ENCODE data around the gene CYRIA.

The CYRIA gene

DNA sequence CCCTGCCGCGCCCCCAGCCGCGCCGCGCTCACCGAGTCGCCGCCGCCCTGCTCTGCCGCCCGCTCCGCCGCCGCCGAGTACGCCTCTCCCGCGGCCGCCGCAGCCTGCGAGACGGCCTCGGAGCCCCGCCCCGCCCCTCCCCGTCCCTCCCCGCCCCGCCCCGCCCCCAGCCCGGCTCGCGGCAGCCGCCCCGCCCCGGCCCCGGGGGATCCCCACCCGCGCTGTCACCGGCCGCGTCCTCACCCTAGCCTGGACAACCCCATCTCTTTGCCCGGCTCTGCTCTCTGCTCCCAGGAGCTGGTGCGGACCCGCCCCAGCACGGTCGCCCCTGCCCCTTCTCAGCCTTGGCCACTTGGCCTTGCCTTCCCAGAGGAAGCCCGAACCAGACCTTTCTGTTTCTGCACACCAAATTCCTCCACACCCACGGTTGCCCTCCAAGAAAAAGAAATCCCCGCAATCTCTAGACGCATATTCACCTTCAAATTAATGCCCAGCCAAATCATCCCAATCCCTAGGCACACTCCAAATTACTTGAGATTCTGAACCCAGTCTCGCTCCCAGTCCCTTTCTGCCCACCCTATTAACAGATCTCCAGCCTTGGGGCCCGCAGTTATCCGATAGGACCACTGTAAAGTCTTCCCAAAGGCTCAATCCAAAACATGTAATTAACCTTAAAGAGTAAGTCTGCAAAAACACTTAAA is at the start of gene CYRIA:
Gene CYRIA (minus strand): TSS at position 87 of the 701 bp plus-strand sequence. CDS start 77,715 bp downstream, outside the sequence.
- peak; percentile 91 for DNase-seq

DNA sequence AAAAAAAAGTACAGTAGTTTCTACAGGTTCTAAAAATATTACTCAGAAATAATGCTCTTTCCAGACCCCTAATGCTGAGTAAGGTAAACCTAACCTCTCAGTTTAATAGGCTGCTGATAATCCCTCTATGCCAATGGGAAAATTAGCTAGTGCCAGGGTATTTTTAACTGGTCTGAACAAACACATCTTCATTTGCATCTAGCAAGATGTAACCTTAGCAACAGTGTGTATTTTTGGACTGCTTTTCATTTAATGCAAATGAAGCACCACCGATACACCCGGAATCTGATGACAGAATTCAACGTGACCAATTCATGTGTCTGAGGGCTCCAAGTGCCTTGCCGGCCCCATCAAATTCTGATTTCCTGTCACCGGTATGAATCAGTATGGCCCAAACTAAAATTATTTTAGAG is 47.4 kb upstream of the CYRIA start:
- DNase-seq: no peak

DNA sequence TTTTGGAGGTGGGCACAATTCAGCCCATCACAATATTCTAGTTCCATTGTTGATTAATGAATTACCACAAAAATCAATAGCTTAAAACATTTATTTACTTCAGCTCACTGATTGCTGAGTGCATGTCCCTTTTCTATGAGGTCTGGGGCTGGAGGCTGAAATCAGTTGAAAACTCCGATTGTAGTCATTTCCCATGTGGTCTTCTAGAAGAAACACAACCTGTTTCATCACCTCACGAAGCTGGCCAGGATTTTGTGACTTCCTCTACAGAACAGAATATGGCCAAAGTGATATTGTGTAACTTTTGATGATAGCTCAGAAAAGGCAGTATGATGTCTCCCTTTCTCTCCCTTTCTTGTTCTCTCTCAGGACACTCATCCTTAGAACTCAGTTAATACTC is 44.1 kb upstream of the CYRIA start:
- DNase-seq: peak; percentile 80

DNA sequence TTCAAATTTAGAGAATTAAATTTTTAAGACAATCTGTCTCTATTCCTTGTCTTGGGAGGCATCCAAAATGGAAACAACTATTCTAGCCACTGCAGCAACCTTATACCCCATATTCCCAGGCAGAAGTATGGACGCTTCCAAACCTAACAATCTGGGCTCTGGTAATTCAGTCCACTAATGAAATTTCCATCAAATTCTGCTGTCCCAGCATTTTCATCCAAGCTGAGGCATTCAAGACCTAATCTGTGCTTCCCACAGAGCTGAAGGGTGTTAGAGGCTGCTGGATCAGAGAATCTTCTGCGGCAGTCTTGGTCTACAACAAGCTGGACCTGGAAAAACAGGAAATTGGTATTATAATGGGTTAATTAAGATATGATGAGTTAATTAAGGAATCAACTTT is 42.5 kb upstream of the CYRIA start:
- no peak for DNase-seq

DNA sequence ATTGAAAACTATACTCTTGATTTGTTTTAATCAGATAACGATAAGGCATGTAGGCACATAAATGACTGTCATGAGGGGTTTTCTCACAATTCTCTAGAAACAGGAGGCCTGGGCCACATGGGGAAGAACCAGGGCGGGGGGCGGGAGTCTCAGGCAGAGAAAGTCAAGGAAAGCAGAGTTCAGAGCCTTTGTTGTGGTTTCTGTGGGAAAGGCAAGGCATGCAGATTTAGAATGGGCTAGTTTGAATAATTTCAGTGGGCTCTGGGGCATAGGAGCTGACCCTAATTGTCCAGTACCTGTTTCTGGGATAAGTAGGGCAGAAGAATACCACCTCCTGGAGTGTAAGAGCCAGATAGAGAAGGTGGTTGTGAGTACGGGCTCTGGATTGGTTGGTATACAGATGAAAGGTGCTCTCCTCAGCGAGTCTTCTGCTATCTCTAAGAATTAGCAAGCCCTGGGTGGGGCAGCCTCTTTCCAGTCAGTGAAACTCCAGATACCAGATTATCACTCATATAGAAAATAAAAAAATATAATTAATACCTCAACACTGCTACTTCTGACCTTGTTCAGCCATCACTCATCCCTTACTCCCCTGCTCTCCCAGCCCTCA is 41.5 kb upstream of the CYRIA start:
- DNase-seq: no peak

DNA sequence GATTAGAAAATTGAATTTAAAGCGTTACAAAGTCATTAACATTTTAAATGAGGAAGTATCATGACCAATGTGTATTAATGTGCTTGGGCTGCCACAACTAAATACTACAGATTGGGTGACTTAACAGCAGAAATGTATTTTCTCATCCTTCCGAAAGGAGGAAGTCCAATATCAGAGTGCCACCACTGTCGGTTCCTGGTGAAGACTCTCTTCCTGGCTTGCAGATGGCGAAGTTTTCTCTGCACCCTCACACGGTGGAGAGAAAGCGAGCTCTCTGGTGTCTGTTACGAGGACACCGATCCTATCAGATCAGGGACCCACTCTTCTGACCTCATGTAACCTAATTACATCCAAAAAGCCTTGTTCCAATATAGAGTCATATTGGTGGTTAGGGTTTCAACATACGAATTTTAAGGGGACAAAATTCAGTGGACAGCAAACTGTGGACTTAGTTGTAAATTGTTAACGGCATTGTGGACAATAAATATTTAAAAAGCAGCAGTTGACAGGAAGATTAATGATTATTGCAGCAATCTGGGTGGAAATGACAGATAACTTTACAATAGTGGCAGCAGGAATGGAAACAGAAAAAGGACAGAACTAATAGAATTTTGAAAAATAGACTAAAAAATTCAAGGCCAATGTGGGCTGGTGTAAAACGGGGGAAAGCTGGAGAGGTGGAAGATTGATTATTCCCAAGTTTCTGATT is 35.1 kb upstream of the CYRIA start:
- peak; percentile 53 for DNase-seq

DNA sequence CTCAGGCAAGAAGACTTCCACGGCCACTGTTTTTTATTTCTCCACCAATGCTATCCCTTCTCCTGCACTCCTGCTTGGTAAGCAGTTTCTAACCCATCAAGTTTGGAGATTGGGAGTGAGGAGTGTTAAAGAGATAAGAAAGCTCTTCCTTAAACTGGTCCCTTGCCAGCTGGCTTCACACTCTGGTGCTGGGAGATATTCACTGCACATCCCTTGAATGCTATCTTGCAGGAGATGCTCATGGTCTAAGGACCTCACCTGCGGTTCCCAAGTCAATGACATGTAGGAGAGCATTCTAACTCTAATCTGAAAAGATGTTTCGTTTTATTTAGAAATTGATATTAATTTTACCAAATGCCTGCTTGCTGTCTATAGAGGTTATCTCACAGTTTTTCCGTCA is 28.2 kb upstream of the CYRIA start:
- no peak for DNase-seq

DNA sequence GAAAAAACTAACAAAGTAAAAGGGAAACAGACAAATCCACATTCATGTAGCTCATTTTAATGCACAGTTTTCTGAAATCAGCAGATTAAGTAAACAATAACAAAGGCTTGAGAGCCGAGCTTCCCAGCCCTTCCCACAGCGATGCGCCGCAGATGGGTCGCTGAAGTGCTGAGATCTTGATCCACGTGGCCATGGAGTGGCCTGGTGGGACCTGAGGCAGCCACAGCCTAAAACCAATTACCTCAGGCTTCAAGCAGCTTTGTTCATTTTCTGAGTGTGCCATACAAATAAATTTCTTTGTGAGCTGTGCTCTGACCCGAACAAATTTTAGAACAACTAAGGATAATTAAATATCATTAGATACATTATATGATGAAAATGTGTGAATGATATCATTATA is 25.6 kb upstream of the CYRIA start:
- no peak for DNase-seq

DNA sequence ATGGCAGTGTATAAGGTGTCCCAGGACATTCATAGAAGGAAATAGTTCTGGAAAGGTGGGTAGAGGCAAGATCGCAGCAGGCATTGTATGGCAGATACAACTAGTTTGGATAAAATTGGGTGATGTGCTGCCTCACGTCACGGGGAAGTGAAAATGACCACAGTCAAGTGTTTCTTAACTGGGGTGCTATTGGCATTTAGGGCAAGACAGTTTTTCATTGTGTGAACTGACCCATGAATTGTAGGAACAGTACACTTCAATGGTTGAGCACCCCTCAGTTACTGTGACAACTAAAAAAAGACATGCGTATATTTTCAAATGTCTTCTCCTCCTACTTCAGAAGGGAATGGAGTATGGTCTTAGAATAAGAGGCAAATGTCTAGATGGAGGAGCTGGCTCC is 22.3 kb upstream of the CYRIA start:
- no peak for DNase-seq

DNA sequence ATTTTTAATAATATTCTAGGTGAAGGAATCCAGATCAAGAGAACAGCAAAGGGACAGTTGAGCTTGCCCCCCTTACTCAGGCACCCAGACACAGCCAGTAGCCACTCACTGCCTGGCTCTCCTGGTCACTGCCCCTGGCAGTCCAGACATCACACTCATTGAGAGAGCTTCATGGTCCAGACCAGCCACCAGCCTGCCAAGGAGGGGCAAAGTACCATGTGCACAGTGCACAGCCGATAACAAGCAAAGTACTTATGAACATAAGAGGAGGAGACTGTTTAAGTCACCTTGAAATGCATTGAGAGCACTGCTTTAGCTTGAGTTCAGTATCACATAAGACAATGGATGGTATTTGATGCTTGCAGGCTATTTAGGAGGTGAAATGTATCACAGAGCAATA is 21.6 kb upstream of the CYRIA start:
- DNase-seq: no peak

DNA sequence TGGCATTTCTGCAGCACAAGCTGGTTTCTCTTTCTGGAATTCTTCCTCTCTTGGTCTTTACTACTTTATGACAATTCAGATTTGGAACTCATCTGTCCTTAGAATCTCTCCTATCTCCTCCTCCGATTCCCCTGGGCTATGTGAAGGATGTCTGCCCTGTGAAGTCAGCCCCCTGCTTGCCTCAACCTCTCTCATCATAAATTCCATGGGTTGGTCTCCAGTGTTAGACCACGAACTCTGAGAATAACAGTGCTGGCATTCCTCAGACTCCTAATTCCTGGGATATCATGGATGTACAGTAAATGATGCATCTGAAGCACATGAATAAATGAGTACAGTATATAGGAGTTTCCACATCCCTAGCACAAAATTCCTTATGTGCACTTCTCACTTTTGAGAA is 21.0 kb upstream of the CYRIA start:
- no peak for DNase-seq

DNA sequence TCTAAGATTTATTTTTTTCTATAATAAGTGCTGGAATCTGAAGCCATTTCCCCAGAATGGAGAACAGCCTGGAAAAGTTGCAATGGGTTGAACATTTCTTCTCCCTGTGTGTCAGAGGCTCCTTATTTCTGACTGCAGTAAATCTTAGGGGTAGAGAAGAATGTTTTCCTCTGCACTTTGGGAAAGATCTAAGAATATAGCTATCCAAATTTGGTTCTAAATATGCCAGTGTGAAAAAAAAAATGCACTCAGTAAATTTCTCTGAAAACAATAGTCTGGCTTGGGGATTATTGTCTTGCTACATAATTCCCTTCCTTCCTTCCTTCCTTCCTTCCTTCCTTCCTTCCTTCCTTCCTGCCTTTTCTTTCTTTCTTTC is 19.7 kb upstream of the CYRIA start:
- DNase-seq: no peak

DNA sequence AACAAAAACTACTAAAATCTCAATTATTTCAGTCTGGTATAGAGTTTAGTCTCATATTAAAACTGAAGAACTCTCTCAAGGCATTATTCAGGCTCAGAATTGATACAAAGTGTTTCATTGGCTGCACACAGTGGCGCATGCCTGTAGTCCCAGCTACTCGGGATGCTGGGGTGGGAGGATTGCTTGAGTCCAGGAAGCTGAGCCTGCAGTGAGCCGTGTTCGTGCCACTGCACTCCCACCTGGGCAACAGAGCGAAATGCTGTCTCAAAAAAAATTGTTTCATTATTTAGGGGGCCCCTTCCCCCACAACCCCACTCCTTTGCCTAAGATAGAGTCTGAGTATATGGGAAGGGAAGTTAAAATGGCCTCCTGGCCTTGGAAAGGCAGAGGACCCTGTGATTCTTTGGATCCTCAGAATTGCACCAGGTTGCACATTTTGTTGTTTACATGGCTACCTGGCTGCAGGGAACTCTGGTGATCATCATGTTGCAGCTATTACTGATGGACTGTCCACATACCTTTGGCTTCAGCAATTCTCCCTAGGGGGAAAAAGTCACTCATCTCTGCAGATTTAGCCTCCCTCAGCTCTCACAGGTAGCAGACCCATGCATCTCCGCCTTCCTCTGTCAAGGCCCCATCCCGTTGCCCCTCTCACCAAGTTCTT is 19.2 kb upstream of the CYRIA start:
- no peak for DNase-seq

DNA sequence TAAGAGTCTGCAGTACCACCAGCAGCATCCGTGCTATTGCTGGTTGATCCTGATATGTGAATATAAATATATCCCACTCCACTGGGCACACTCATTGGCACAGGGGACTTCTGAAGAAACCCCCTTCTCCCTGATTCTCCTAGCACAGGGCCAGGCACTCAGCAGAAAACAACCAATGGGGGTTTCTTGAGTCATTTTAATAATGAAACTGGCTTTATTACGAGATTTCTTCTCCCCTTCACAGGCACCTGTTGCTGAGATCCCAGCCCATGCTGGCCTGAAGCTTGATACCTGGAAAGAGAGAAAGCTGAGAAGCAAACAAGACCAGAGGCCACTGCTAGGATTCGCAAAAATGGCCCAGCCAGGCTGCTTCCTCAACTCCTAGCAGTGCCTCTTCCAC is 17.9 kb upstream of the CYRIA start:
- DNase-seq: no peak

DNA sequence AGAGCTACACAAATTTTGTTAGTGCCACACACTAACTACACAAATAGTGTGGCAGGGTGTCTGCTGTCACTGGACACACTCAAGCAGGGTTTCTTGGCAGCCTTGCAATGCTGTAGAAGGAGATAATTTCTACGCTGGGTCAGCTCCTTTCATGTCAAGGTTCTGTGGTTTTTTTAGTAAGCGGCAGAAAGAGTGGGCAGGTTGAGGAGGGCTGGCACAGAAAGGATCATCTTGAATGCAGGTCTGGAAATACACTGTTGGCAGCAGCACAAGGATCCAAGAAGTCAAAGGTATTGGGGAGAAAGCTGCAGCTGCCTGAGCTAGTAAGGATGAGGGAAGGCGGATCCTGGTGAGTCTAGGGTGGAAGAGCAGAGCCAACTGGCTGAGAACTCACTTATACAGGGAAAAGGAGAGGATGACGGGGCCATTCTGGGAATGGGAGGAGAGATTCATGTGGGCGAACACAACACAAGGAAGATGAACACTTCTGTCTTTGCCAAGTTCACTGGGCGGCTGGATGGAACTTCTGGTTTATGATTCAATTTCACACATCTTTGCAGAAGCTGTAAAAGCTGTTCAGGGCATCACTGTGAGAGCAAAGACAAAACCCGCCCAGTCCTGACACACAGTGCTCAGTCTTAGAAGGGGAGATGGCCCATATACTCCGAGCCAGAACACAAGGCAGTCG is 16.9 kb upstream of the CYRIA start:
- DNase-seq: no peak

DNA sequence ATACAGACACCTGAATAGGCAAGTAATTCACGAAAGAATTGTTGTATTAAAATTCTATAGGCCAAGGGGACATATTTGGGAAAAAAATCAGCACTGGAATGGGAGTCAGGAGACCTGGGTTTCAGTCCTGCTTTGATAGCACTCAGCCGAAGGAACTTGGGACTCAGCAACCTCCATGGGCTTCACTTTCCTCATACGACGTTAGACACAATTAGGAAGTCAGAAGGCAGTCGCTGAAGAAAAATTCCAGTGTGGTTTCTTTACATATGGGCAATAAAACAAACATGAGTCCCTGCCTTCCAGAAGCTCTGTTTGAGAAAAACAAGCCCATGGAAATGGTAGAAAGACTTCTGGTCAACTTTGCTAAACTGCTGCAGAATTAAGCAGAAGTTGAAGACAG is 15.1 kb upstream of the CYRIA start:
- DNase-seq: peak; percentile 28

DNA sequence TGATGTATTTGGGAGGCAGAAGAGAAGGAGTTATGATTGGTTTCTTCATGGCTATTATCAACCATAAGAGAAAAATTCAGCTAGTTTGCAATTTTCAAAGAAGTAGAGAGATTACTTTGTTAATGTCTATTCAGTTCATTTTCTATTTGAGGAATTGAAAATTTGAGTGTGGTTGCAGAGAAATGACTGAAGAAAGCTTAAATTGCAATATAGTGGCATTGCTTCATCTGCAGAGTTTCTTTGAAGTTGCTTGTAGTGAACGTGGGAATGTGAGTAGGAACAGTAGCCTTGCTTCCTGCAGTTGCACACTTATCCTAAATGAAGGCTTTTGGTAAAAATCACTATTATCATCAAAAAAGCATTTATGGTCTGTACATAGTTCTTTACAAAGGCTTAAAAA is 14.7 kb upstream of the CYRIA start:
- DNase-seq: peak; percentile 73

DNA sequence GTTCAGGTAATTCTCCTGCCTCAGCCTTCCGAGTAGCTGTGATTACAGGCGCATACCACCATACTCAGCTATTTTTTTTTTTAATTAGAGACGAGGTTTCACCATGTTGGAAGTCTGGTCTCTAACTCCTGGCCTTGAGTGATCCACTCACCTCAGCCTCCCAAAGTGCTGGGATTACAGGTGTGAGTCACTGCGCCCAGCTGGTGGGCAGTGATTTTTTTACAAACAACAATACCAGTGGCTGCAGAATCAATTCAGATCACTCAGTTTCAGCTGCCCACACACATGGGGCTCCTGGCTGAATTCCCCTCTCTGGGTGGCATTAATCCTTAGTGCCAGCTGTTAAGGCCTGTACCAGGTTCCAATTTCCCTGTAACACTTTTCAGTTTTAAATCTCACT is 13.3 kb upstream of the CYRIA start:
- no peak for DNase-seq

DNA sequence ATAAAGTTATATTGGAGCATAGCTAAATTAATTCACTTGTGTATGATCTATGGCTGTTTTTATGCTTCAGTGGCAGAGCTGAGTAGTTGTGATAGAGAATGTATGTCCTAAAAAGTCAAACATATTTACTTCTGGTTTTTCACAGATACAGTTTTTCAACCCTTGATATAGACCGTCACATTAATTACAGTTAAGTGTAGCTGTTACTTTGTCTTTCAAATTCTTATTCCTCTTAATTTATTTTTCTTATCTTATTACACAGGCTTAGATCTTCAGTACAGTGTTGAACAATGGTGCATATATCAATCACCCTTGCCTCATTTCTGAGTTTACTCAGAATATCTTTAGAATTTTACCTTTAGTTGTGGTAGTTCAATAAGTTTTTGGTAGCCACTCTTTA is 12.2 kb upstream of the CYRIA start:
- DNase-seq: no peak

DNA sequence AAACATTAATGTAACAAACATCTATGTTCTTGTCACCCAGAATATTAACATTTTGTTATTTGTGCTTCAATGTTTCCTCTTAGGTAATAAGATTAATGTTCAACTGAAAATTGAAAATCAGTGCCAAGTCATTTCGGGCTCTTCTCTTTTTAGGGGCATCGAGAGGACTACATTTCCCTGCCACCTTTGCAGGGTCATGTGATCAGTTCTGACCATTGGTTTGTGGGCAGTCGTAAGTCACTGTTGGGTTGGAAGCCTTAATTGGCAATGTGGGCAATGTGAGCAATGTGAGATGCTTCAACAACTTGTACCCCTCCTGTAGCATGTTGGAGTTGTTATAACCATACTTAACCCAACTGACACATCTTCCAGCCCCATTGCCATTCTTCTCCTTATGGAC is 10.1 kb upstream of the CYRIA start:
- no peak for DNase-seq

DNA sequence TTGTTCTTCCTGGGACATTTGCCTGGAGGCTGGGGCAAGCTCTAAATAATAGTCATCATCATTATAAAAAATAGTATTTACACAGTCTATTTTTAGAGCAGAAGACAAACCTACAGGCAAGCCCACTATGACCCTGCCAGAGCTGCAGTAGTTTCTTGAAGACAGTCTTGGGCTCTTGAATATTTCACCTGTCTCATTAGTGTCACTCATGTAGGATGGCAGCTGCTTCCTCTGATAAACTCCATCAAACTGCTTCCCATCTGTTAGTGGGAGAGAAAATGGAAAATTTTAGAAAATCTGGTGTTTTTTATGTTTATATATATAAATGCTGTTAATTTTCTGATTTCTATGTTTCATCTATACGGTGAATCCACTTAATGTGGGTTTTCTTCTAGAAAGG is 8.5 kb upstream of the CYRIA start:
- DNase-seq: no peak

DNA sequence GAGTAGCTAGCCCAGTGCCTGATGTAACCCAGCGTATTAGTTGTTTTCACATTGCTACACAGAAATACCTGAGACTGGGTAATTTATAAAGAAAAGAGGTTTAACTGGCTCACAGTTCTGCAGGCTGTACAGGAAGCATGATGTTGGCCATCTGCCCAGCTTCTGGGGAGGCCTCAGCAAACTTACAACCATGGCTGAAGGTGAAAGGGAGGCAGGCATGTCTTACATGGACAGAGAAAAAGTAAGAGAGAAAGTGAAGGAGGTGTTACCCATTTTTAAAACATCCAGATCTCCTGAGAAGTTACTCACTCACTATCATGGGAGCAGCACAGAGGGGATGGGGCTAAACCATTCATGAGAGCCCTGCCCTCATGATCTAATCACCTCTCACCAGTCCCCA is 6.1 kb upstream of the CYRIA start:
- no peak for DNase-seq

DNA sequence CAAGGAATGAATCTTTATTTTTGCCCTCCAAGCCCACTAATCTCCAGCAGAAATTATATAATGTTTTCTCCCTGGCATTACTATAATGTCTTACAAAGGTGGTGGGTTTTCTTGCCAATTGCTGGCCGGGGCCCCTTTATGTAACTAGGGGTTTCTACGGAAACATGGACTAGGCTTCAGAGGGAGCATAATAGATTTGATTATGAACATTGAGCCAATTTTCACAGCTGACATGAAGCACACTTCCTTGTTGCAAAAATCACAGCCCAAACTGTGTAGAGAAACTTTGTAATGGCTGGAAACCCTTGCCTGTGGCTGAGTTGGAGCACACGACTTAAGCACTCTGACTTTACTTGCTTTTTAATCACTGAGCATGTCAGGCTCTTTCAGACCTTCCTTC is 3.8 kb upstream of the CYRIA start:
- no peak for DNase-seq

Data from suppressor macrophage treated with lipopolysaccharide for 4 hours (primary cell).